ENCODE results near the gene SNCAIP.

- no peak for TF ChIP-seq POLR2A (IDR thresholded peaks at IDR 0.05)
- TF ChIP-seq POLR2AphosphoS5 (IDR thresholded peaks at IDR 0.05; ENCODE audit: insufficient read depth in 1 of 2, low read depth in 1 of 2): no peak
Observed at GRCh38 chr5:122462486-122462885, 150.4 kb downstream of the SNCAIP start.
